Activated gamma-delta T cell (primary cell): ENCODE results near the gene FOXO6.

Experiments
- DNase-seq: peaks from one replicate; lab custom pipeline; 2025; lab: John Stamatoyannopoulos, UW

FOXO6 gene

DNA sequence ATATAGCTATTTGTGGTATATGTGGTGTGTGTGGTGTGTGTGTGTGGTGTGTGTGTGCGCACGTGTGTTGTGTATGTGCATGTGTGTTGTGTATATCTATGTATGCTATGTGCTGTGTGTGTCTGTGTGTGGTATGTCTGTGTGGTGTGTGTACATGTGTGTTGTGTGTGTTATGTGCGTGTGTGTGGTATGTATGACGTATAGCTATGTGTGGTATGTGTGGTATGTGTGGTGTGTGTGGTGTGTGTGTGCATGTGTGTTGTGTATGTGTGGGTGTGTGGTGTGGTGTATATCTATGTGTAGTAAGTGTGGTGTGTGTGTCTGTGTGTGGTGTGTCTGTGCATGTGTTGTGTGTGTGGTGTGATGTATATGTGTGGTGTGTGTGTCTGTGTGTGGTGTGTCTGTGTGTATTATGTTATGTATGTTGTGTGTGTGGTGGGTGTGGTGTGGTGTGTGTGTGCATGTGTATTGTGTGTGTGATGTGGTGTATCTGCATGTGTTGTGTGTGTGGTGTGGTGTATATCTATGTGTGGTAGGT is 63.4 kb downstream of the FOXO6 start:
- DNase-seq = no peak

DNA sequence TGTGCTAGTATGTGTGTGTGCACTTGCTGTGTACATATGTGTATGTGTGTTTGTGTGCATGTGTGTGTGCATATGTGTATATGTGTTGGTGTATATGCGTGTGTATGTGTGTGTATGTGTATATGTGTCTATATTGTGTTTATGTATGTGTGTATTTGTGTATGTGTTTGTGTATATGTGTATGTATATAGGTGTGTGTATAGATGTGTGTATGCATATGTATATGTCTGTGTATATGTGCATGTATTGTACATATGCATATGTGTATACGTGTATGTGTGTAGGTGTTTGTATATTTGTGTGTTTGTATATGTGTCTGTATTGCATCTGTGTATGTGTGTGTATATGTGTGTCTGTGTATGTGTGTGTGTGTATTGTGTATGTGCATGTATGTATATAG is 64.1 kb downstream of the FOXO6 start:
- DNase-seq = no peak

DNA sequence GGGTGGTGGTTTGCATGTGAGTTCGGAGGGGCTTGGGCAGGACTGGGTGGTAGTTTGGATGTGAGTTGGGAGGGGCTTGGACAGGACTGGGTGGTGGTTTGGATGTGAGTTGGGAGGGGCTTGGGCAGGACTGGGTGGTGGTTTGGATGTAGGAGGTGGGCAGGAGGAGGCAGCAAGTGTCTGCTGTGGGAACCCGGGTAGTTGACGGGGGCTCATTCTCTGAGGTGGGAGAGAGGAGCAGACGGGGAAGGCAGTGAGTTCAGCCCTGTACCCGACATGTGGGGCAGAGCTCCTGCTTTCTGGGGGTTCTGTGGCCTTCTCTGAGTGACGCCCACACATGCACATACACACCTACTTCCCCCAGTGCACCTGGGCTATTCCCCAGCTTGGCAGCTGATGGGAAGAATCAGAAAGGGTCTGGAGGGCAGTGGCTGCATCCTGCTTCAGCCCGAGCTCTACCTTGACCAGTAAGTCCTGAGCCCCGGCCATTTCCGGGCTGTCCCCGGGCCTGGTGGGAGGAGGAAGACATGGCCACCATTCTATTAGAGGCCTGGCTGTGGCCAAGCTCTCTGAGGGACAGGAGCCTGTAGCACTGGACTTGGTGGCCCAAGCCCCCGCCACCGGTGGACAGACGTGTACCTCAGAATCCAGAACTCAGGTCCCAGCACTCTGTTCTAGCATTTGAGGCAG is 65.1 kb downstream of the FOXO6 start:
- DNase-seq = no peak

DNA sequence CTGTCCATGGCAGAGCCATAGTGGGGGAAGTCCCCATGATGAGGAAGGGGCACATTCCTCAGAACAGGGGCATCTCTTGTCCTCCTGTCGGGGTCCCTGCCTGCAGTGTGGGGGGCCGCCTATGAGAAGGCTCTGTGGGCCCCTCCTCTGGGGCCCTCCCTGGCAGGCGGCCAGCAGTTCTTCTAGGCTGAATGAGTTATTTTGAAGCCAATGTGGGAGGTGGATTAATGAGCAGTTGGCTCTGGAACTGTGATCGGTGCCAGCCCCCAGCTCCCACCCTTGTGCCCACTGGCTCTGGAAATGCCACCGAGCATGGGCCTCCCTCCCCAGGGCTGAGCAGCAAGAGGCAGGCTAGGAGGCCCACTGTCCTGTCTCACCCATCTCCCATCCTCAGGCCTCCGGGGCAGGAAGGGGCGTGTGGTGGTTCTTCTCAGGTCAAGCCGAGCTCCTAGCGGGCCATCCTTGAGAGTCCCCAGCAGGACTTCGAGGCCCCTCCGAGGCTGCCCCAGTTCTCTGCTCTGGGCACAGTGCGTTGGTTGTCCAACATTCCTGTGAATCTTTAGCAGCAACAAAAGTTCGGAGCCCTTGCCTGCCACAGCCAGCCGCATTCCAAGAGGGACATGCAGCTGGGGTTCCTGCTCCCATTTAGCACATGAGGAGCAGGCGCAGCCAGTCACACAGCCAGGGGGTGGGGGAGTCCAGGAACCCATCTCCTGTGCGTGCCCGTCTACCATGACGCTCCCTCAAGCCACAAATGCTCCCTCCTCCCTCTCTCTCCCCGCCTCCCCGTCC is 66.1 kb downstream of the FOXO6 start:
- DNase-seq = no peak

- DNase-seq = no peak
These were observed 66.9 kb downstream of the FOXO6 start for GRCh38 chr1:41427916-41428737.

- no peak for DNase-seq
These were observed 67.8 kb downstream of the FOXO6 start for GRCh38 chr1:41428738-41429640.

- no peak for DNase-seq
These were observed 68.4 kb downstream of the FOXO6 start for GRCh38 chr1:41429641-41430035.

DNA sequence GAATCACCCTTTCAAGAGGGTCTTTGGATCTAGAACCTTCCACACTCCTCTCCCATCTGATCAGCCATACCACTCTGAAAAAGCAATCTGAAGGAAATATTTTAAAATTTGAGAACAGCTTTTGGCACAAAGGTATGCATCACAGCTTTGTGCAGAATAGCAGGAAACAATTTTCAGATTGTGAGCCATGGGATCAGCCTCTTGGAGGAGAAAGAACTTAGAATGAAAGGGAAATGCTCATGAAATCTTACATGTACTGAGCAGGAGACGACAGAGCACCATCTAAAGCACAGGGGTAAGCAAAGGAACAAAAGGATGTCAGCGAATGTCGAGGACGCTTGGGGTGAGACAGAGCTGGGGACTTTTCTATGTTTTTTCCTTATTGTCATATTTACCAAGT is 68.8 kb downstream of the FOXO6 start:
- DNase-seq = no peak

DNA sequence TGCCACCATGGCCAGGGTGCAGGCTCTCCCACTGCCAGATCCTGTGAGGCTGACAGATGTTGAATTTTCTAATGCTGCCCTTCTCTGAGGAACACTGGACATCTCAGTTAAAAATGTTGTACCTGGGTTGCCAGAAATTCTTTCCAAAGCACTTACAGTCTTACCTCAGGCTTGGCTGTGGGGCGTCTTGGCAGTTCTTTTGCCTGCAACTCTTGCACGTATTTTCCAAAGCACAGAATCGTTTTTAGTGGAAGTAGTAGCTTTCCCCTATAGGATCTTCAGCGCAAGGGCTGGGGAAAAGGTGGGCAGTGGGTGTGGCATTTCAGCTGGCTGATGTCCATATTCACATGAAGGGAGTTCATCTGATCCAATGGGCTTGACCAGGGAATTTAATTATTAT is 69.3 kb downstream of the FOXO6 start:
- no peak for DNase-seq

DNA sequence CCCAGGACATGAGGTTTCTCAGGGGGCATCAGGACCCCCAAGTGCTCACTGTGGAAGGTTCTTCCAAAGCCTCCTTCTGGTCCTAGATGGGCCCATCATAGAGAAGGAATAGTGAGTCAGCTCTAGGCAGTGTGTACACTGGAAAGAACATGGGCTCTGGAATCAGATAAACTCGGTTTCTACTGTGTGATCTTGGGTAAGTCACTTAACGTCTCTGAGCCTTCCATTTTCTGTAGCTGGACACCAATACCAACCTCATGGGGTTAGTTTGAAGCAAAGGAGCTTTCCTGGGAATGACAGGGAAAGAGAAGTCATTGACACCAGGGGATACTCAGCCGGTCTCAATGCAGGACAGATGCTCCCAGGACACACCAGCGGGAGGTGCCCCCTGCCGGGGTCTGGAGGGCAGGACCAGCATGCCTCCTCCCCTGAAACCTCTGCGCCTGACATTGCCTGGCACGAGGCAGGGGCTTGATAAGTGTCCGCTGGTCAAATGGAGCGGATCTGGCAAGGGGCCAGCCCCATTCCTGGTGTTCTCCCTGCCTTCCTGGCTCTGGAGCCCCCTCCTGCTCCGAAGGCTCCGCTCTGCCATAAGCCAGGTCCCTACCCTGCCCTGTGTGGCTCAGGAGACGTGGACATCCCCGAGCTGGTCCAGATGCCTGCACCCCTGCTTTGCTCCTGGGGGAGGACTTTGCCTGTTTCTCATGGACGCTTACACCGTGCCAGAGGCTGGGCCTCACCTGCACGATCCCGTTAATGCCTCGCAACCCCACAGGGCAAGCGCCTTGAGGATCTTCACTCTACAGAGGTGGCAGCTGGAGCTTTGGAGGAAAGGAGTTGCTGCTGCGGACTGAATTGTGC is 70.5 kb downstream of the FOXO6 start:
- DNase-seq = no peak
